Upper lobe of left lung (tissue), 4 donors: Measurements from ENCODE around the gene CTNNA1.

ENCODE experiments used
- EP300 ChIP-seq, 4 donors: sonication (generic); formaldehyde crosslinking; IDR thresholded peaks; one replicate each; pipeline ENCODE4 v1.5.1; 2017; ENCODE audit warnings: antibody characterized with exemption in 4 of 4, control low read depth in 2 of 4
- POLR2A ChIP-seq, 4 donors: fragments of 450-650 bp; IDR thresholded peaks; one replicate each; pipeline ENCODE4 v1.5.1; 2016 to 2017; ENCODE audit warnings: antibody characterized with exemption in 4 of 4, mild to moderate bottlenecking in 2 of 4
- POLR2AphosphoS5 ChIP-seq, 2 donors: sonication (generic); formaldehyde crosslinking; IDR thresholded peaks; one replicate each; pipeline ENCODE4 v1.5.1; 2017; ENCODE audit warnings: antibody characterized with exemption in 2 of 2
- TF ChIP-seq, protein P1 (sequence below), 6 experiments: fragments of 450-650 bp in 4 of 6; fragments of 200-600 bp in 2 of 6; sonication (generic) in 2 of 6; IDR thresholded peaks; one replicate each; pipeline ENCODE4 v1.5.1; 2016 to 2019; ENCODE audit warnings: antibody characterized with exemption in 6 of 6

GRCh38 chr5:138844812-138845513, 91.7 kb downstream of the CTNNA1 start:
- TF ChIP-seq, protein P1, sequence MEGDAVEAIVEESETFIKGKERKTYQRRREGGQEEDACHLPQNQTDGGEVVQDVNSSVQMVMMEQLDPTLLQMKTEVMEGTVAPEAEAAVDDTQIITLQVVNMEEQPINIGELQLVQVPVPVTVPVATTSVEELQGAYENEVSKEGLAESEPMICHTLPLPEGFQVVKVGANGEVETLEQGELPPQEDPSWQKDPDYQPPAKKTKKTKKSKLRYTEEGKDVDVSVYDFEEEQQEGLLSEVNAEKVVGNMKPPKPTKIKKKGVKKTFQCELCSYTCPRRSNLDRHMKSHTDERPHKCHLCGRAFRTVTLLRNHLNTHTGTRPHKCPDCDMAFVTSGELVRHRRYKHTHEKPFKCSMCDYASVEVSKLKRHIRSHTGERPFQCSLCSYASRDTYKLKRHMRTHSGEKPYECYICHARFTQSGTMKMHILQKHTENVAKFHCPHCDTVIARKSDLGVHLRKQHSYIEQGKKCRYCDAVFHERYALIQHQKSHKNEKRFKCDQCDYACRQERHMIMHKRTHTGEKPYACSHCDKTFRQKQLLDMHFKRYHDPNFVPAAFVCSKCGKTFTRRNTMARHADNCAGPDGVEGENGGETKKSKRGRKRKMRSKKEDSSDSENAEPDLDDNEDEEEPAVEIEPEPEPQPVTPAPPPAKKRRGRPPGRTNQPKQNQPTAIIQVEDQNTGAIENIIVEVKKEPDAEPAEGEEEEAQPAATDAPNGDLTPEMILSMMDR (IDR thresholded peaks at IDR 0.05): no peak
- TF ChIP-seq POLR2A (IDR thresholded peaks at IDR 0.05): no peak
- no peak for TF ChIP-seq EP300 (IDR thresholded peaks at IDR 0.05)
- TF ChIP-seq POLR2AphosphoS5 (IDR thresholded peaks at IDR 0.05): no peak
